Body of pancreas (tissue), 4 donors: ENCODE measurements around the gene MED12L. TPM values are rescaled to one million over a fixed set of nuclear protein-coding genes. Genes with fewer than 3 reads are reported as not detected.

ENCODE experiments used
- ATAC-seq: fragments of 150-250 bp; one replicate; pipeline ENCODE4 v1.9.1; 2016
- DNase-seq, 4 donors: peaks; one replicate each; pipeline ENCODE4 v3.0.0-alpha.2; 2019
- H3K27ac ChIP-seq, 4 donors: fragments of 200-600 bp; sonication (generic); 1 replicate in 3 of 4; 2 replicates in 1 of 4; pipeline versions ENCODE4 v1.5.1 to v1.6.1; 2016 to 2019; ENCODE audit warnings: mild to moderate bottlenecking in 1 of 4, mixed read lengths in 1 of 4, moderate library complexity in 1 of 4
- H3K27me3 ChIP-seq, 2 donors: fragments of 200-600 bp; sonication (generic); one replicate each; pipeline ENCODE4 v1.6.0; 2016; ENCODE audit warnings: mild to moderate bottlenecking in 1 of 2
- H3K36me3 ChIP-seq, 2 donors: fragments of 200-600 bp; sonication (generic); replicated peaks in 1 of 2; 2 replicates each; pipeline ENCODE4 v1.5.1; 2016; ENCODE audit warnings: low read depth in 2 of 2; ENCODE audit not compliant: insufficient read depth in 1 of 2
- H3K4me1 ChIP-seq: fragments of 200-600 bp; sonication (generic); one replicate; pipeline ENCODE4 v1.6.0; 2016
- H3K4me3 ChIP-seq, 2 donors: fragments of 200-600 bp; sonication (generic); 1 replicate in 1 of 2; 2 replicates in 1 of 2; pipeline ENCODE4 v1.5.1; 2016 to 2019
- H3K9me3 ChIP-seq, 3 donors: fragments of 200-600 bp; sonication (generic); 1 replicate in 2 of 3; 2 replicates in 1 of 3; pipeline ENCODE4 v1.5.1; 2016
- CTCF ChIP-seq, 7 experiments: fragments of 450-650 bp in 4 of 7; fragments of 200-600 bp in 3 of 7; sonication (generic) in 3 of 7; IDR thresholded peaks; one replicate each; pipeline ENCODE4 v1.5.1; 2016 to 2019; ENCODE audit warnings: antibody characterized with exemption in 7 of 7
- POLR2A ChIP-seq, 3 donors: fragments of 450-650 bp; IDR thresholded peaks; one replicate each; pipeline ENCODE4 v1.6.1; 2016; ENCODE audit warnings: antibody characterized with exemption in 3 of 3, mild to moderate bottlenecking in 2 of 3
- WGBS, 2 donors: methylation state at CpG; one replicate each; pipeline ENCODE4 v1.1.5; 2017; 5-methylcytosine and 5-hydroxymethylcytosine counted together
- intact Hi-C: fragments of 100-400 bp; cut with DNase I; formaldehyde crosslinking; loops from one replicate; pipeline ENCODE4 v1.15.1; 2023
- total RNA-seq, 2 donors: library from RNA; depleted of rRNA; stranded (reverse); fragments of >200 nt; gene quantifications; one replicate each; pipeline ENCODE4 v1.1.0, GENCODE V29; 2016

Gene MED12L
- total RNA-seq, 2 donors from 2014 or later: 0.33 to 0.78 TPM

- 87 to 90% methylated on average over 2 of the region's 2 CpGs for WGBS, 2 donors
- intact Hi-C loops: no loop called here
- DNase-seq (no peak), ATAC-seq (no peak)
- no peak overlapping the region for H3K4me3 ChIP-seq
- H3K27me3 ChIP-seq: no peaks in the 10 kb centered on the region
- no peaks in the 10 kb centered on the region for H3K36me3 ChIP-seq
- TF ChIP-seq POLR2A (IDR thresholded peaks at IDR 0.05) (no peak), CTCF (IDR thresholded peaks at IDR 0.05) (no peak)
- no peaks in the 10 kb centered on the region for H3K4me1 ChIP-seq
- H3K9me3 ChIP-seq: no peaks in the 10 kb centered on the region
- H3K27ac ChIP-seq: no peak overlapping the region
Measured at GRCh38 chr3:151120409-151120808, 34.9 kb downstream of the MED12L start.

GRCh38 chr3:151121016-151121415 lies 35.6 kb downstream of the MED12L start:
- Histone ChIP-seq H3K4me3 (no peak overlapping the region), H3K4me1 (no peaks in the 10 kb centered on the region), H3K27me3 (no peaks in the 10 kb centered on the region), H3K9me3 (no peaks in the 10 kb centered on the region), H3K27ac (no peak overlapping the region), H3K36me3 (no peaks in the 10 kb centered on the region)
- 76 to 84% methylated on average over 2 of the region's 2 CpGs for WGBS, 2 donors
- DNase-seq: no peak
- intact Hi-C loops: no loop called here
- ATAC-seq: no peak
- TF ChIP-seq CTCF (IDR thresholded peaks at IDR 0.05): no peak

- H3K27ac ChIP-seq: no peak overlapping the region
- no peaks in the 10 kb centered on the region for H3K36me3 ChIP-seq
- intact Hi-C loops: no loop called here
- H3K27me3 ChIP-seq: no peaks in the 10 kb centered on the region
- TF ChIP-seq POLR2A (IDR thresholded peaks at IDR 0.05) (no peak), CTCF (IDR thresholded peaks at IDR 0.05) (no peak)
- DNase-seq (no peak), ATAC-seq (no peak)
- H3K9me3 ChIP-seq: no peaks in the 10 kb centered on the region
- H3K4me3 ChIP-seq: no peak overlapping the region
- no peaks in the 10 kb centered on the region for H3K4me1 ChIP-seq
Measured at GRCh38 chr3:151123827-151124226, 38.4 kb downstream of the MED12L start.

- Histone ChIP-seq H3K27ac (no peak overlapping the region), H3K27me3 (no peaks in the 10 kb centered on the region), H3K36me3 (no peaks in the 10 kb centered on the region), H3K4me1 (no peaks in the 10 kb centered on the region), H3K4me3 (no peak overlapping the region), H3K9me3 (no peaks in the 10 kb centered on the region)
- WGBS, 2 donors: 91 to 92% methylated on average over 4 of the region's 4 CpGs
- ATAC-seq: no peak
- intact Hi-C loops: no loop called here
- DNase-seq: no peak
- TF ChIP-seq POLR2A (IDR thresholded peaks at IDR 0.05): no peak
- no peak for TF ChIP-seq CTCF (IDR thresholded peaks at IDR 0.05)
Measured at GRCh38 chr3:151124476-151124875, 39.0 kb downstream of the MED12L start.

- Histone ChIP-seq H3K9me3 (no peaks in the 10 kb centered on the region), H3K4me1 (no peaks in the 10 kb centered on the region), H3K36me3 (no peaks in the 10 kb centered on the region), H3K27me3 (no peaks in the 10 kb centered on the region), H3K27ac (no peak overlapping the region), H3K4me3 (no peak overlapping the region)
- no peak for TF ChIP-seq CTCF (IDR thresholded peaks at IDR 0.05)
- TF ChIP-seq POLR2A (IDR thresholded peaks at IDR 0.05): no peak
- ATAC-seq (no peak), DNase-seq (no peak)
- WGBS, 2 donors: 90 to 93% methylated on average over 8 of the region's 8 CpGs
- intact Hi-C loops: no loop called here
Measured at GRCh38 chr3:151130428-151130827, 45.0 kb downstream of the MED12L start.
